GM20000 (cell line): ENCODE results near the gene RAD51.

Experiments
- DNase-seq: peaks from one replicate; pipeline ENCODE4 v3.0.0; 2012; ENCODE audit warnings: low spot score
- CTCF ChIP-seq: IDR thresholded peaks from 2 replicates; pipeline ENCODE4 v1.5.1; 2012; ENCODE audit warnings: mild to moderate bottlenecking, control low read depth; ENCODE audit errors: extremely low read depth, missing control alignments

Gene RAD51

GRCh38 chr15:40754574-40754882 is 59.6 kb downstream of the RAD51 start:
- no peak for TF ChIP-seq CTCF
- no peak for DNase-seq

- TF ChIP-seq CTCF = no peak
- DNase-seq = peak; percentile 95
Measured at GRCh38 chr15:40754883-40755811, 60.2 kb downstream of the RAD51 start, which contains the start of gene RMDN3. Gene RMDN3 (minus strand): TSS chr15:40755254. CDS start chr15:40754783, 471 bp downstream.

GRCh38 chr15:40755812-40756208 is 60.8 kb downstream of the RAD51 start:
- no peak for TF ChIP-seq CTCF
- no peak for DNase-seq

GRCh38 chr15:40756938-40757337 is 62.0 kb downstream of the RAD51 start:
- no peak for DNase-seq
- TF ChIP-seq CTCF = no peak

GRCh38 chr15:40759961-40760360 is 65.0 kb downstream of the RAD51 start:
- DNase-seq = no peak
- no peak for TF ChIP-seq CTCF

GRCh38 chr15:40762919-40763800 is 68.2 kb downstream of the RAD51 start:
- peak; percentile 58 for DNase-seq
- TF ChIP-seq CTCF = no peak
